Dermis microvascular lymphatic vessel endothelial cell (primary cell): ENCODE results near the gene SOX6. TPM values are rescaled to one million over a fixed set of nuclear protein-coding genes. Genes with fewer than 3 reads are reported as not detected.
A peak's percentile ranks its signal among the peaks of the same experiment; 100 is the strongest.
"Not testable (repeated sequence)": the region's sequence is repeated elsewhere in the genome, so short reads cannot be mapped to it uniquely, and the experiment has no call there.

Experiments
- DNase-seq, 2 donors: peaks; one replicate each; pipeline versions ENCODE4 v3.0.0 to v3.0.0-alpha.2; 2010; ENCODE audit warnings: low read depth in 2 of 2
- total RNA-seq: library from RNA; depleted of rRNA; stranded (reverse); fragments of >200 nt; gene quantifications from 2 replicates; pipeline ENCODE4 v1.2.1, GENCODE V29; 2014

Gene SOX6
- total RNA-seq, 1 donor from 2014 or later, result under 0.01 TPM

DNA sequence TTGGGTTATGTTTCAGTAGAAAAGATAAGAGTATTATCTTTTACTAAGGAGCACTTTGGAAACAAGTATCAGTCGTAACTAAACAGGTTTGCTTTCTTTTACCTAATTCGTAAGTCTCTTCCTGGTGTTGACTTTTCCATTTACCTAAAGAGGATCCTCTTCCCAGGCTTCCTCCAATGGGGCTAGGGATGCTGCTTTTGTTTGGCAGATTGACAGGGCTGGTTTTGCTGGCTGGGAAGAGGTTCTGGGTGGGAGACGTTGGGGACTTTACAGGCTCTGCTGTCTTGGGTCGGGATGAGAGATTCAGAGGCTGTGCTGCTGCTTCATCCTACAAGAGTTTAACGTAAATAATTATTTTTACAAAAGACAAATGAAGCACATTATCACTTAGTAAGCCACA lies 306.7 kb downstream of the SOX6 start:
- no peak for DNase-seq

- DNase-seq, result no peak
These were observed 309.3 kb downstream of the SOX6 start for GRCh38 chr11:16047073-16047472.

DNA sequence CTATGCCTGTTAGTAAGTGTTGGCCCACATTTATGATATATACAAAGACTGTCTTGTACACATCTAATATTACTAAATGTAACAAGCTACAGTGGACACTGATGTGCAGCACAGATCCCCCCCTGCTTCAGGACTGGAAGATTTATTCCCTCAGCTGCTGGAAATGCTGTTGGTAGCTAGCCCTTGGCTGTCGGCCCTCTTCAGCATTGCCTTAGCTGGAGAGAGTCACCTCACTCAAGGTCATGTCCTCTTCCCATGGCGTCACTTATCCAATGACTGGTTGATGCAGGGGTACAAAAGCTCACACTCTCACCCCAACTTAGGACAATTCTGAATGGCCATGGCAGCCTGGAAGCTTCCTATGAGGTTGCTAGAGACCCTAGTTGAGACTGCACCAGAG lies 312.7 kb downstream of the SOX6 start:
- no peak for DNase-seq

DNA sequence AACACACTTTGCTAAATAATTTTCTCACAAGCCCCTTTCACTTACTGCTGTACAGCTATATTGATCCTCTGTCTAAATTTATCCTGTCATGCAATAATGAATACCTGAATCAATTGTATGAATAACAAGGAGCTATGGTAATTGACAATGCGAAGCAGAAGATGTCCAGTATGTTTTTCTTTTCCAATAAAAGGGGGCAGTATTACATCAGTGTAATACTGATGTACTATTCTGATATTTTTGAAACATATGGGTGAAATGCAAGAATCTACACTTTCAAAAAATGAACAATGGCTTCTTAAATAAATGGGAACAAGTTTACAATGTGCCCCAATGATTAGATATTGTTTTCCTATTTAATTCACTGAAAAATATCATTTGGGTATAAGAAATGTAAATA lies 315.1 kb downstream of the SOX6 start:
- DNase-seq, result no peak

DNA sequence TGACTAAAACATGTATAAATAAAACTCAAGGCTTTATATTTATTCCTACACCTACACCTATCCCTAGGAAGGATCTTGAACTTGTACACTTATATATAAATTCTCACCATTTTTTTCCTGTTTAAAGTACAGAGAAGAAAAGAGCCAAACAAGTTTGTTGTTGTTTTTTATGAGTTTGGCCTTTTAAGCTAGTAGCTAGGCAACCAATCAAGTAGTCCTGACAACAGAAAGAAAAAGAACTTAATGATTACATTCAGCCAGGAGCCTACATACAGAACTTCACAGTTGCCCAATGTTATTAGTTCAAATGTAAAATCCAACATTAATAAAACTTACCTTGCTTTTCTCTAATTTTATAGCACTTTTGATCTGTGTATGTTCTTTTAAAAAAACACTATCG lies 316.2 kb downstream of the SOX6 start:
- no peak for DNase-seq

GRCh38 chr11:16037179-16037578 lies 319.2 kb downstream of the SOX6 start:
- DNase-seq, result no peak

- no peak for DNase-seq
These were observed 320.1 kb downstream of the SOX6 start for GRCh38 chr11:16036218-16036617.

DNA sequence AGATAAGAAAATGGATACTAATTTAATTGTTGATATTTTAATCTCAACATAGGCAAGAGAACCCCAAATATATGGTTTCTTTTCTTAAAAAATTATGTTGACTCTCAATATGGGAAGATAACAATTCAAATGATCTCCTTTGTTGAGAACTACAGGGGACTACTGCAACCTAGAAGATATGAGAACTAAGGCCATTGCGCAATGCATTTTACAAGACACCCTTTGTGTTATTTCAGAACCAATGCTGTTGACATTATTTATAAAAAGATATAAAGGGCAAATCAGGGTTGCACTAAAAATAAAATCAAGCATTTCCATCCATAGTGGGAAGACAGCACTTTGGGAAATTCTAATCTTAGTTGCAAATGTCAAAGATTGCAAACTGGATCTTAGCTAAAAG lies 322.3 kb downstream of the SOX6 start:
- DNase-seq, result no peak

GRCh38 chr11:16032974-16033373 lies 323.4 kb downstream of the SOX6 start:
- no peak for DNase-seq

GRCh38 chr11:16031210-16031609 lies 325.1 kb downstream of the SOX6 start:
- no peak for DNase-seq

GRCh38 chr11:16030664-16031063 lies 325.7 kb downstream of the SOX6 start:
- DNase-seq, result no peak

DNA sequence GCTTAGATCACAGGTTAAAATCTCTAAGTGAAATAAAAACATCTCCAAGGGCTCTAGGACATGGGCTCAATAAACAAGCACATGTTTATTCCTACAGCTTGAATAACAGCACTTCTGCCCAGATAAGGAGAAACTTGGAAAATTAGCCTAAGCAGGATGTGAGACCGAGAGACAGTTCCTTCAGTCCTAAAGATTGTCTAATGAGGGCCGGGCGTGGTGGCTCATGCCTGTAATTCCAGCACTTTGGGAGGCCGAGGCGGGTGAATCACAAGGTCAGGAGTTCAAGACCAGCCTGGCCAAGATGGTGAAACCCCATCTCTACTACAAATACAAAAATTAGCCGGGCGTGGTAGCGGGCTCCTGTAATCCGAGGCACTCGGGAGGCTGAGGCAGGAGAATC lies 327.2 kb downstream of the SOX6 start:
- not testable (repeated sequence) for DNase-seq

DNA sequence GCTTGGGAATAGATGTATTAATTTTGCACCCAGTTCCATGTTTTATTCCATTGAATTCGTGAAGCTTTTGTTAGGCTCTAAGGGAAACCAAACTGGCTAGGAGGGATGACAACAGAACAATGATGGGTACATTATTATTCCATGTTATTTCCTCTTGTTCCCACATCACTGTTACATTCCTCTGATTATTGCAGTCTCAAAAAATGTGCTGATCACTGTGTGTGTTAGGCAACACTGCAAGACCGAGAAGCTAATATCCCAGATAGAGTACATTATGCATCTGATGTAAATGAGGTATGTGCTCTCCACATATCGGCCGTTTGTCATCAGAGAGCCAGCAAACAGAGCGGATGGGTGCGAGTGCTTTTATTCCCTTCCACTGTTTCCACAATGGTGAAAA lies 327.9 kb downstream of the SOX6 start:
- DNase-seq, result no peak

GRCh38 chr11:16027621-16028020 lies 328.7 kb downstream of the SOX6 start:
- no peak for DNase-seq

- DNase-seq, result no peak
These were observed 329.5 kb downstream of the SOX6 start for GRCh38 chr11:16026849-16027248.

- DNase-seq, result no peak
These were observed 337.4 kb downstream of the SOX6 start for GRCh38 chr11:16018931-16019330.

DNA sequence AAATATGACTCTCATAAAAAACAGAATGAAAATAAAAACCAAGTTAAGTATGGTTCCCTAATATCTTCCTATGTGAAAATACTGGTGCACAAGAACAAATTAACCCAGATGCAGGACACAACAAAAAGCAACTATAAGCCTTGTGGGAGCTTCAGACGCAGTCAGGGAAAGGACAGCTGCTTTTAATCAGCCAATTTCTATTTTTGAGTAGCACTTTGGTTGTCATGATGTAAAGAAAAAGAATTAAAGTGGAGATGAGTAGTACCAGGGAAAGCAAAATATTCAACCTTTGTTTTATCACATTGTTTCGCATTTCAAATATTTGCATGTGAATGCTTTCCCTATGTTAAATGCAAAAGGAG lies 339.9 kb downstream of the SOX6 start:
- no peak for DNase-seq

GRCh38 chr11:16015741-16016467 lies 340.4 kb downstream of the SOX6 start:
- no peak for DNase-seq

DNA sequence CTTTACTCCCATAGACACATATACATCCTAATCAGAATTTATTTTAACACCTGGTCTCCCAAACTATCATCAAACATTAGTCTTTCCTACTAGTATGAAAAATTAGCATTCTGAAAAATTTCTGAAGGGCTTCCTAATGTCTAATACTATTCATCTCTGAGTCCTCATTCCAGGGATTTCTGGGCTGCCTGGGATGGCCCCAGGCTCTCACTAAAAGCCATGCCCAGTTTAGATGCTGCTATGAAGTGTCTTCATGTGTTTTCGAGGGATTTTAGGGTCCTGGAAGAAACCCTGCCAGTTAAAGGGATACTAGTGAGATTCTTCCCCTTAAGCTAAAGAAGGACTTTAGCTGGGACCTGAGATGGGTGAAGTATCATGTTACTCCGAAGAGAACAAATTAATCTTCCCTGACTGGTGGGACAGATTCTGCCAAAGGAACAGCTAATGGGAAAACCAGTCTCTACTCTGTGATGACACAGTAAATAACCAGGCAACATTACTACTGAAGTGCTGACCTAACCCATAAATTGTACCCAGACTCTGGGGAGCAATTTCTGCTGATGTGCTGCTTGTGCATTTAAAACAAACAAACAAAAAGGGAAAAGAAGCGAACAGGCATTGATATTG lies 342.6 kb downstream of the SOX6 start:
- no peak for DNase-seq

GRCh38 chr11:16013242-16013641 lies 343.1 kb downstream of the SOX6 start:
- DNase-seq, result no peak

DNA sequence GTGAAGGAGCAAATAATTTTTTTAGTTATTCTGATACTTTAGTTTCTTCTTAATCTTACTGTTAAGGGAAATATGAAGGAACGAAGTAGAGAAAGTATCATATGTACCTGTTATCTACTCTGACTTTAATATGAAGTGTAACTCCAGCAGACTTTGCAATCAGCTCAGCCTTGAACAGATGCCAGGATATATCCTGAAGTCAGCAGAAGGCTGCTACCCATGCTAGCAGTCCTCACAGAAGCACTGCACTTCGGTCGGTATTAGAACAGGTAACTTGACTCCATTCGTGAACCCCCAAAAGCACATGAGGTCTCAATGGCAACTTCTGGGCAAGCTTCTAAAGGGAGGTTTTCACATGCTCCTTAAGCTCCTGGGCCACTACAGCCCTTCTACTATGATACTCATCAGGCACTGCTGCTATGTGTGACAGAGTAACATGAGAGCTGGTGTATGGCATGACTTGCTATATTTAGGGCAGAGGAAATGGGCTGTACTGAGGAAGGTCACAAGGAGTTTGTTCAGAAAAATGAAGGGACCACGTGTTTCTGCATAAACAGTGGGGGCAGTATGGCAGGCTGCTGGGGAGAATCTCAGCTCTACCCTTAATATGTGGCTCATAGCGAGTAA lies 344.1 kb downstream of the SOX6 start:
- peak in 1 of 2 donors; percentile 17 for DNase-seq

DNA sequence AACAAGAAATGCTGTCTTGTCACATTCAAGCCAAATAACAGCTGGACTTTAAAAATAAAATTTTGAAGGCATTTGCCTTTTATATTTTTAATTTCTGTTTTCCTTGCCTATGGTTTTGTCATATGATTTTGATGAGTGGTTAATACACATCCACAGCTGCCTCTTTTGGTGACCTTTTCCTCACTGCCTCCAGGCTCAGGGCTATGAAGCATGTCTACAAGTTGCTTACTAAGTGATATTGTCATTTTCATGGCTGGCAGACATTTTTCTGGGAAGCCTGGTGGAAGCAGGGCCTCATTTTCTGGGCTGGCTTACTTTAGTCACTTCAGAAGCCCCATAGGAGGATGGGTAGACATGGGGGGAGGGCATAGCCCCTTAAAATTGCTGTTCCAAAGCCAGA lies 344.9 kb downstream of the SOX6 start:
- no peak for DNase-seq

DNA sequence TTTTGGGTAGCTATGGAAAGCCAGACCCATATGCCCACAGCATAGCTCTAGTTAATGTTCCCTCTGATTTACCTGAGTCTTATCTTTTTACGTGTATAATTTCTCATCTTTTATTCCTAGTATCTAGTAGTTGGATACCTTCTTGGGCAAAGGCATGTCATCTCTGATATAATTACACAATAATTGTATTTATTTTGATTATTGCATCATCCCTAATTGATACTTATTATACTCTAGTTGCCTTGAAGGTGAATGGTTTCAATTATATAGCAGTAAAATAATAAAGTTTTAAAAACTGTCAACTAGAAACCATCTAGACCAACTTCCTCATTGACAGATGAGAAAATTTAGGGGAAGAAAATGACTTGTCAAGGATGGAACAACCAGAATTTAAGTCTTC lies 347.3 kb downstream of the SOX6 start:
- no peak for DNase-seq
